OCI-LY3 (cell line): ENCODE measurements around the gene LHPP.
"Not testable (repeated sequence)": the region's sequence is repeated elsewhere in the genome, so short reads cannot be mapped to it uniquely, and the experiment has no call there.

ENCODE experiments used
- H2AFZ ChIP-seq: fragments of 200-600, 300-600 bp; shearing (Covaris generic); 2 replicates; pipeline ENCODE4 v1.6.0; 2014; ENCODE audit warnings: antibody characterized with exemption, low read depth, low read length
- H3K27ac ChIP-seq: fragments of 200-600, 300-600 bp; sonication (generic); 2 replicates; pipeline ENCODE4 v1.5.1; 2014; ENCODE audit warnings: mild to moderate bottlenecking, low read length, moderate library complexity, mixed read lengths
- H3K27me3 ChIP-seq: fragments of 200-600, 300-600 bp; sonication (generic); 2 replicates; pipeline ENCODE4 v1.6.1; 2014; ENCODE audit warnings: low read depth, low read length, mixed read lengths
- H3K36me3 ChIP-seq: fragments of 200-600, 300-600 bp; sonication (generic); replicated peaks from 2 replicates; pipeline ENCODE3; 2014; ENCODE audit warnings: low read depth, low read length, mixed read lengths
- H3K4me1 ChIP-seq: fragments of 300-600, 200-600 bp; sonication (generic); 2 replicates; pipeline ENCODE4 v1.6.1; 2014; ENCODE audit warnings: low read length, mixed read lengths
- H3K4me2 ChIP-seq: fragments of 200-600, 300-600 bp; sonication (generic); 2 replicates; pipeline ENCODE4 v1.6.1; 2014; ENCODE audit warnings: low read length, mixed read lengths
- H3K4me3 ChIP-seq: fragments of 300-600, 200-600 bp; sonication (generic); 2 replicates; pipeline ENCODE4 v1.5.1; 2014; ENCODE audit warnings: antibody characterized with exemption, mild to moderate bottlenecking, low read length, moderate library complexity
- H3K79me2 ChIP-seq: fragments of 300-600, 200-600 bp; shearing (Covaris generic); 2 replicates; pipeline ENCODE4 v1.6.1; 2014; ENCODE audit warnings: mild to moderate bottlenecking, low read length, mixed read lengths
- H3K9ac ChIP-seq: fragments of 300-600, 200-600 bp; shearing (Covaris generic); 2 replicates; pipeline ENCODE4 v1.6.0; 2014; ENCODE audit warnings: mild to moderate bottlenecking, low read length, moderate library complexity
- H3K9me3 ChIP-seq: fragments of 200-600, 300-600 bp; shearing (Covaris generic); 2 replicates; pipeline ENCODE4 v1.6.1; 2014; ENCODE audit warnings: low read length, mixed read lengths; ENCODE audit not compliant: insufficient read depth
- H4K20me1 ChIP-seq: fragments of 200-600, 300-600 bp; sonication (generic); 2 replicates; pipeline ENCODE4 v1.6.1; 2016; ENCODE audit warnings: low read length, mixed read lengths; ENCODE audit not compliant: insufficient read depth
- CTCF ChIP-seq: fragments of 200-600, 300-600 bp; sonication (generic); IDR thresholded peaks from 2 replicates; pipeline ENCODE4 v1.5.1; 2014; ENCODE audit warnings: antibody characterized with exemption, low read length, low read depth
- EZH2phosphoT487 ChIP-seq: fragments of 200-600 bp; shearing (Covaris generic); IDR thresholded peaks from 2 replicates; pipeline ENCODE4 v1.6.1; 2018; ENCODE audit warnings: antibody characterized with exemption, mixed run types, low read depth

Gene LHPP

DNA sequence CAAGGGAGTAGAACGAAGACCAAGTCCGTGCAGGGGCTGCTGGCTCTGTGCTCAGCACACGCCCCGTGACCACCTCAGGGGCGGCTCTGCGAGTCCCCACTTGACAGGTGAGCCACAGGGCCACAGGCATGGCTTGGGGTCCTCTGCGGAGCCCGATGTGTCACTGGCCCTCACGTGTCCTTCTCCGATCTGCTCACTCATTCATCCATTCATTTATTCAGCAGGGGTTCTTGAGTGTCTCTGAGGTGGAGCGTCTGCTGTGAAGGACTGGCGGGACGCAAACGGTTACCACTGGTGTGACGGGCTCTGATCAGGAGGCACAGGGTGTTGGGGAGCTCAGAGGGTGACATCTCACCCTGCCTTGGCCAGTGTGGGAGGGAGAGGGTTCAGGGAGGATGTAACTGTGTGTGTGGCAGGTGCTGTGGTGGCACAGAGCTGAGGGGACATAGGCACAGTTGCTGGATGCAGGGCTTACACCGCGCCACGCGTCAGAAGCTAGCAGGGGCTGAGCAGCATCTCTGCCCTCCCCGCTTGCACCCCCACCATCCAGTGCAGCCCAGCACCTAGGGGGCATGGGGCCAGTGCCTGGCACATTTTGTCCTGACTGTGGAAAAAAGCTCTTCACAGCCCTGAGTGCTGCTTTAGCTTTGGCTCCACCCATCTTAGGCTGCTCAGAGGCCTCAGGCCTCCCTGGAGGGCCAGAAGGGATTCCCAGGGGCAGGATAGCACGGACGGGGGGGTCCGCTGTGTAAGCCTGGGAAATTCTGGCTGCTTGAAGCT is 116.8 kb downstream of the LHPP start:
- H4K20me1 ChIP-seq: no peaks in the 10 kb centered on the region
- H3K4me2 ChIP-seq: no peak overlapping the region
- H3K9ac ChIP-seq: no peak overlapping the region
- no peaks in the 10 kb centered on the region for H3K79me2 ChIP-seq
- 0 out of 2 replicates have a peak, but pooled peaks cover 4% of the 10 kb centered on the region for H3K27me3 ChIP-seq
- TF ChIP-seq EZH2phosphoT487: no peak
- no peak for TF ChIP-seq CTCF
- H3K36me3 ChIP-seq: no peaks in the 10 kb centered on the region
- no peak overlapping the region for H2AFZ ChIP-seq
- H3K9me3 ChIP-seq: no peaks in the 10 kb centered on the region
- no peaks in the 10 kb centered on the region for H3K4me1 ChIP-seq
- H3K4me3 ChIP-seq: no peak overlapping the region
- H3K27ac ChIP-seq: no peak overlapping the region

- Histone ChIP-seq H4K20me1 (no peaks in the 10 kb centered on the region), H3K4me3 (no peak overlapping the region), H3K9me3 (no peaks in the 10 kb centered on the region), H3K27ac (no peak overlapping the region), H3K4me1 (no peaks in the 10 kb centered on the region), H3K27me3 (0 out of 2 replicates have a peak, but pooled peaks cover 4% of the 10 kb centered on the region), H3K4me2 (no peak overlapping the region), H3K36me3 (no peaks in the 10 kb centered on the region), H3K9ac (no peak overlapping the region), H2AFZ (no peak overlapping the region), H3K79me2 (no peaks in the 10 kb centered on the region)
- TF ChIP-seq EZH2phosphoT487: no peak
- TF ChIP-seq CTCF: no peak
These were observed 117.4 kb downstream of the LHPP start for GRCh38 chr10:124579011-124579399.

DNA sequence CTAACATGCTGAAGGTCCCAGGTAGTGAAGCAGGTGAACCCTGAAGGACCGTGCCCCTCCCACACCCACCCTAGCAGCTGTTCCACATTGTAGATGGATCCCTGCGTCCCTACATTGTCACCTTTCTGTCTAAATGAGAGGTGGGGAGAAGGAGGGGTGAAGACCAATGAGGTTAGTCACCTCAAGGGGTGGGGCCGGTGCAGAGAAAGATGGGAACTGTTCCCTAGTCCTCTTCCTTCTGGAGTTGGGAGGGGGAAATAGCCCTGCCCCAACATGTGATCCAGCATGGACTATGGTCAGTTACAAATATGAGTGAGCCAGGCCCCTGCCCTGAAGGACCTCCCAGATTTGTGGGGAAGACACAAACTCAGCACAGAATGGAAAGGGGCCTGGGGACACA is 124.5 kb downstream of the LHPP start:
- H3K4me3 ChIP-seq: no peak overlapping the region
- H3K9me3 ChIP-seq: no peaks in the 10 kb centered on the region
- peaks cover 20% of the 10 kb centered on the region for H3K4me1 ChIP-seq
- no peak overlapping the region for H3K9ac ChIP-seq
- no peaks in the 10 kb centered on the region for H4K20me1 ChIP-seq
- H3K4me2 ChIP-seq: peak overlapping the region; percentile 47; the same call in 1 of the 2 replicates
- H3K36me3 ChIP-seq: no peaks in the 10 kb centered on the region
- H3K79me2 ChIP-seq: no peaks in the 10 kb centered on the region
- H3K27ac ChIP-seq: no peak overlapping the region
- TF ChIP-seq CTCF (no peak), EZH2phosphoT487 (no peak)
- H3K27me3 ChIP-seq: 0 out of 2 replicates have a peak, but pooled peaks cover 3% of the 10 kb centered on the region
- no peak overlapping the region for H2AFZ ChIP-seq

DNA sequence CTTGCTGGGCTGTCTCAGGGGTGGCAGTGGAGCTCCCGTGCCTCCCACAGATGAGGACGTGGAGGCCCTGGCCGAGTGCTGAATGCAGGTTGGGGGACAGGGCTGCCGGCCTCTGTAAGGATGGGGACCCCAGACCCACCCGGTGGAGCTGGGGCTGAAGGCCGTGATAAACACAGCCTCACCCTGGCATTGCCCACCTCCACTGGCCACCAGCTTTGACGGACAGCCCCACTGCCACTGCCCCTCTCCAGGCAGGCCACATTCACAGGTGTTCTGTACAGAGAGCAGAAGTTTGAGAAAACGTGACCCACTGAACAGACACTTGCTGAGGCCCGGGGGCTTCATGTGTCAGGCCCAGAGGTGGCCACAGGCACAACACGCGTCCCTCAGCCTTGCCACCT is 126.2 kb downstream of the LHPP start:
- no peak for TF ChIP-seq CTCF
- no peak for TF ChIP-seq EZH2phosphoT487
- H3K4me1 ChIP-seq: peaks cover 25% of the 10 kb centered on the region
- H3K4me2 ChIP-seq: peak overlapping the region; percentile 47
- no peak overlapping the region for H2AFZ ChIP-seq
- H3K27me3 ChIP-seq: 0 out of 2 replicates have a peak, but pooled peaks cover 3% of the 10 kb centered on the region
- no peaks in the 10 kb centered on the region for H4K20me1 ChIP-seq
- no peak overlapping the region for H3K9ac ChIP-seq
- H3K79me2 ChIP-seq: no peaks in the 10 kb centered on the region
- no peak overlapping the region for H3K4me3 ChIP-seq
- no peak overlapping the region for H3K27ac ChIP-seq
- H3K36me3 ChIP-seq: no peaks in the 10 kb centered on the region
- no peaks in the 10 kb centered on the region for H3K9me3 ChIP-seq

DNA sequence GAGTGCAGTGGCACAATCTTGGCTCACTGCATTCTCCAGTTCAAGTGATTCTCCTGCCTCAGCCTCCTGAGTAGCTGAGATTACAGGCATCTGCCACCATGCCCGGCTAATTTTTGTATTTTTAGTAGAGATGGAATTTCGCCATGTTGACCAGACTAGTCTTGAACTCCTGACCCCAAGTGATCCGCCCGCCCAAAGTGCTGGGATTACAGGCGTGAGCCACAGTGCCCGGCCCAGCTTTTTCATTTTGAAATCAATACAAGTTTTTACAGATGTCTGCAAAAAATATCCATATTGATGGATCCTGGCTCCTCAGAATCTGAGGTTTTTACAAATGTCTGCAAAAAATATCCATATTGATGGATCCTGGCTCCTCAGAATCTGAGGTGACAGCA is 126.7 kb downstream of the LHPP start:
- not testable (repeated sequence) for H3K9ac ChIP-seq, H3K36me3 ChIP-seq, H3K4me2 ChIP-seq, H3K79me2 ChIP-seq, H3K4me3 ChIP-seq, H3K9me3 ChIP-seq, H2AFZ ChIP-seq, H3K27me3 ChIP-seq, H4K20me1 ChIP-seq, H3K27ac ChIP-seq
- peaks cover 25% of the 10 kb centered on the region for H3K4me1 ChIP-seq
